Measurements from ENCODE around the gene MAN2B2.

MAN2B2 gene

GRCh38 chr4:6586715-6587325, 11.8 kb downstream of the MAN2B2 start:
- TF ChIP-seq TOX (CRISPR knock-in tag; IDR thresholded peaks at IDR 0.05; ENCODE audit: borderline replicate concordance) = no peak
- no peak for TF ChIP-seq ZC3H10 (CRISPR knock-in tag; IDR thresholded peaks at IDR 0.05)
- TF ChIP-seq SNAI2 (CRISPR knock-in tag; IDR thresholded peaks at IDR 0.05) = no peak
- no peak for TF ChIP-seq ARNTL (CRISPR knock-in tag; IDR thresholded peaks at IDR 0.05; ENCODE audit: borderline replicate concordance, low read depth)
- no peak for TF ChIP-seq ISL1 (CRISPR knock-in tag; IDR thresholded peaks at IDR 0.05)
- no peak for TF ChIP-seq ZFP3 (CRISPR knock-in tag; IDR thresholded peaks at IDR 0.05)
- TF ChIP-seq TCF4 (CRISPR knock-in tag; IDR thresholded peaks at IDR 0.05; ENCODE audit: borderline replicate concordance) = no peak
- TF ChIP-seq ZNF565 (CRISPR knock-in tag; conservative IDR thresholded peaks at IDR 0.05; ENCODE audit: low read depth) = no peak
- TF ChIP-seq PATZ1 (CRISPR knock-in tag; IDR thresholded peaks at IDR 0.05; ENCODE audit: borderline replicate concordance) = no peak
- TF ChIP-seq OSR1 (CRISPR knock-in tag; IDR thresholded peaks at IDR 0.05) = no peak
- TF ChIP-seq PPARA (CRISPR knock-in tag; IDR thresholded peaks at IDR 0.05; ENCODE audit: borderline replicate concordance) = no peak
- TF ChIP-seq ESRRG (CRISPR knock-in tag; IDR thresholded peaks at IDR 0.05) = no peak
- TF ChIP-seq RARB (CRISPR knock-in tag; IDR thresholded peaks at IDR 0.05) = no peak
- no peak for TF ChIP-seq ZFP30 (CRISPR knock-in tag; IDR thresholded peaks at IDR 0.05)
- no peak for TF ChIP-seq TSHZ2 (CRISPR knock-in tag; IDR thresholded peaks at IDR 0.05)
- TF ChIP-seq CSDC2 (CRISPR knock-in tag; IDR thresholded peaks at IDR 0.05) = no peak
- TF ChIP-seq BACH2 (CRISPR knock-in tag; IDR thresholded peaks at IDR 0.05; ENCODE audit: borderline replicate concordance) = no peak
- TF ChIP-seq GLIS3 (CRISPR knock-in tag; IDR thresholded peaks at IDR 0.05) = no peak
- no peak for TF ChIP-seq CREB5 (CRISPR knock-in tag; IDR thresholded peaks at IDR 0.05; ENCODE audit: low read depth)
- ATAC-seq = no peak

GRCh38 chr4:6589444-6589843, 14.5 kb downstream of the MAN2B2 start:
- no peak for TF ChIP-seq TOX (CRISPR knock-in tag; IDR thresholded peaks at IDR 0.05; ENCODE audit: borderline replicate concordance)
- TF ChIP-seq ARNTL (CRISPR knock-in tag; IDR thresholded peaks at IDR 0.05; ENCODE audit: borderline replicate concordance, low read depth) = no peak
- no peak for TF ChIP-seq GLIS3 (CRISPR knock-in tag; IDR thresholded peaks at IDR 0.05)
- TF ChIP-seq ZNF8 (CRISPR knock-in tag; IDR thresholded peaks at IDR 0.05) = no peak
- TF ChIP-seq ZC3H10 (CRISPR knock-in tag; IDR thresholded peaks at IDR 0.05) = no peak
- no peak for TF ChIP-seq PATZ1 (CRISPR knock-in tag; IDR thresholded peaks at IDR 0.05; ENCODE audit: borderline replicate concordance)
- TF ChIP-seq CSRNP3 (CRISPR knock-in tag; IDR thresholded peaks at IDR 0.05) = no peak
- TF ChIP-seq POU6F1 (CRISPR knock-in tag; IDR thresholded peaks at IDR 0.05; ENCODE audit: borderline replicate concordance, low read depth) = no peak
- TF ChIP-seq BACH2 (CRISPR knock-in tag; IDR thresholded peaks at IDR 0.05; ENCODE audit: borderline replicate concordance) = no peak
- TF ChIP-seq CSDC2 (CRISPR knock-in tag; IDR thresholded peaks at IDR 0.05) = no peak
- TF ChIP-seq PPARA (CRISPR knock-in tag; IDR thresholded peaks at IDR 0.05; ENCODE audit: borderline replicate concordance) = no peak
- no peak for TF ChIP-seq TCF4 (CRISPR knock-in tag; IDR thresholded peaks at IDR 0.05; ENCODE audit: borderline replicate concordance)
- no peak for TF ChIP-seq ISL1 (CRISPR knock-in tag; IDR thresholded peaks at IDR 0.05)
- ATAC-seq = no peak

Measured in SK-N-SH treated with all-trans-retinoic acid at 6 μM for 48 hours (cell line).